Measurements from ENCODE around the gene CLDN16.

Gene CLDN16

GRCh38 chr3:190387578-190388213, at the start of gene CLDN16:
Gene CLDN16 (plus strand): TSS chr3:190388163. CDS start chr3:190388330, 167 bp downstream.
- in situ Hi-C loops (cut with HindIII; ENCODE audit: low sequenced_read_pairs) = no loop called here

- in situ Hi-C loops (cut with HindIII; ENCODE audit: low sequenced_read_pairs) = no loop called here
Measured at GRCh38 chr3:190338717-190339116, 49.2 kb upstream of the CLDN16 start.

- in situ Hi-C loops (cut with HindIII; ENCODE audit: low sequenced_read_pairs) = no loop called here
Measured at GRCh38 chr3:190339130-190339529, 48.8 kb upstream of the CLDN16 start.

- in situ Hi-C loops (cut with HindIII; ENCODE audit: low sequenced_read_pairs) = no loop called here
Measured at GRCh38 chr3:190340071-190340470, 47.9 kb upstream of the CLDN16 start.

- in situ Hi-C loops (cut with HindIII; ENCODE audit: low sequenced_read_pairs) = no loop called here
Measured at GRCh38 chr3:190345027-190345821, 42.7 kb upstream of the CLDN16 start.

GRCh38 chr3:190345878-190346277, 42.1 kb upstream of the CLDN16 start:
- in situ Hi-C loops (cut with HindIII; ENCODE audit: low sequenced_read_pairs) = no loop called here

GRCh38 chr3:190346541-190346940, 41.4 kb upstream of the CLDN16 start:
- in situ Hi-C loops (cut with HindIII; ENCODE audit: low sequenced_read_pairs) = no loop called here

GRCh38 chr3:190352861-190353457, 35.0 kb upstream of the CLDN16 start:
- in situ Hi-C loops (cut with HindIII; ENCODE audit: low sequenced_read_pairs) = no loop called here

GRCh38 chr3:190356246-190356645, 31.7 kb upstream of the CLDN16 start:
- in situ Hi-C loops (cut with HindIII; ENCODE audit: low sequenced_read_pairs) = no loop called here

- in situ Hi-C loops (cut with HindIII; ENCODE audit: low sequenced_read_pairs) = no loop called here
Measured at GRCh38 chr3:190357468-190357867, 30.5 kb upstream of the CLDN16 start.

GRCh38 chr3:190359813-190360212, 28.1 kb upstream of the CLDN16 start:
- in situ Hi-C loops (cut with HindIII; ENCODE audit: low sequenced_read_pairs) = no loop called here

- in situ Hi-C loops (cut with HindIII; ENCODE audit: low sequenced_read_pairs) = no loop called here
Measured at GRCh38 chr3:190360228-190360627, 27.7 kb upstream of the CLDN16 start.

- in situ Hi-C loops (cut with HindIII; ENCODE audit: low sequenced_read_pairs) = no loop called here
Measured at GRCh38 chr3:190361791-190362190, 26.2 kb upstream of the CLDN16 start.

- in situ Hi-C loops (cut with HindIII; ENCODE audit: low sequenced_read_pairs) = no loop called here
Measured at GRCh38 chr3:190362258-190362657, 25.7 kb upstream of the CLDN16 start.

- in situ Hi-C loops (cut with HindIII; ENCODE audit: low sequenced_read_pairs) = no loop called here
Measured at GRCh38 chr3:190366133-190366532, 21.8 kb upstream of the CLDN16 start.

- in situ Hi-C loops (cut with HindIII; ENCODE audit: low sequenced_read_pairs) = no loop called here
Measured at GRCh38 chr3:190368881-190369280, 19.1 kb upstream of the CLDN16 start.

- in situ Hi-C loops (cut with HindIII; ENCODE audit: low sequenced_read_pairs) = no loop called here
Measured at GRCh38 chr3:190369668-190370295, 18.2 kb upstream of the CLDN16 start.

- in situ Hi-C loops (cut with HindIII; ENCODE audit: low sequenced_read_pairs) = no loop called here
Measured at GRCh38 chr3:190370369-190370768, 17.6 kb upstream of the CLDN16 start.

- in situ Hi-C loops (cut with HindIII; ENCODE audit: low sequenced_read_pairs) = no loop called here
Measured at GRCh38 chr3:190371152-190371551, 16.8 kb upstream of the CLDN16 start.

GRCh38 chr3:190375246-190375645, 12.7 kb upstream of the CLDN16 start:
- in situ Hi-C loops (cut with HindIII; ENCODE audit: low sequenced_read_pairs) = no loop called here

GRCh38 chr3:190375671-190376070, 12.3 kb upstream of the CLDN16 start:
- in situ Hi-C loops (cut with HindIII; ENCODE audit: low sequenced_read_pairs) = no loop called here
